Measurements from ENCODE around the gene BLOC1S3. TPM values are rescaled to one million over a fixed set of nuclear protein-coding genes. Genes with fewer than 3 reads are reported as not detected.

Gene BLOC1S3
- total RNA-seq, 1 experiment from 2014 or later = 11.5 TPM

- no peak overlapping the region for H3K4me3 ChIP-seq
- H2AFZ ChIP-seq = no peak overlapping the region
- H3K9me3 ChIP-seq (ENCODE audit: insufficient read depth, low read depth) = no peaks in the 10 kb centered on the region
- H3K36me3 ChIP-seq (ENCODE audit: low read depth) = no peaks in the 10 kb centered on the region
- no peaks in the 10 kb centered on the region for H3K9me2 ChIP-seq (ENCODE audit: insufficient read depth)
- H3K79me2 ChIP-seq (ENCODE audit: low read depth) = no peaks in the 10 kb centered on the region
- H3K4me1 ChIP-seq (replicated peaks; ENCODE audit: insufficient read depth) = peaks cover 40% of the 10 kb centered on the region
- H3K27me3 ChIP-seq (ENCODE audit: insufficient read depth, low read depth) = no peaks in the 10 kb centered on the region
- DNase-seq = no peak
- no TSS peak for BruUV-seq (replicated peaks)
- ChIA-PET POLR2A (ENCODE audit: unreplicated experiment) (no interaction called here), CTCF (no interaction called here)
- intact Hi-C loops (cut with micrococcal nuclease; ENCODE audit: unreplicated experiment) = no loop called here
- H3K4me2 ChIP-seq = no peak overlapping the region
- no peak for TF ChIP-seq EZH2 (IDR thresholded peaks at IDR 0.05; ENCODE audit: low read depth)
- TF ChIP-seq CTCF (conservative IDR thresholded peaks at IDR 0.05) = no peak
- H3F3A ChIP-seq (ENCODE audit: insufficient read depth, low read depth) = peaks cover 26% of the 10 kb centered on the region
- H3K27ac ChIP-seq = no peak overlapping the region
- H4K20me1 ChIP-seq (ENCODE audit: insufficient read depth) = 0 out of 2 replicates have a peak, but pooled peaks cover 5% of the 10 kb centered on the region
Measured at GRCh38 chr19:45158503-45159209, 19.9 kb upstream of the BLOC1S3 start.

- Histone ChIP-seq H3K36me3 (ENCODE audit: low read depth) (no peaks in the 10 kb centered on the region), H3K27me3 (ENCODE audit: insufficient read depth, low read depth) (no peaks in the 10 kb centered on the region), H3K27ac (no peak overlapping the region), H3K9me2 (ENCODE audit: insufficient read depth) (no peaks in the 10 kb centered on the region), H3K79me2 (ENCODE audit: low read depth) (no peaks in the 10 kb centered on the region), H3K4me1 (replicated peaks; ENCODE audit: insufficient read depth) (peaks cover 36% of the 10 kb centered on the region), H3K4me2 (no peak overlapping the region), H4K20me1 (ENCODE audit: insufficient read depth) (no peaks in the 10 kb centered on the region), H3F3A (ENCODE audit: insufficient read depth, low read depth) (peaks cover 21% of the 10 kb centered on the region), H2AFZ (no peak overlapping the region), H3K4me3 (no peak overlapping the region), H3K9me3 (ENCODE audit: insufficient read depth, low read depth) (no peaks in the 10 kb centered on the region)
- CTCF ChIA-PET = no interaction called here
- BruUV-seq (replicated peaks) = no TSS peak
- POLR2A ChIA-PET (ENCODE audit: unreplicated experiment) = no interaction called here
- no peak for DNase-seq
- intact Hi-C loops (cut with micrococcal nuclease; ENCODE audit: unreplicated experiment) = no loop called here
- no peak for TF ChIP-seq EZH2 (IDR thresholded peaks at IDR 0.05; ENCODE audit: low read depth)
Measured at GRCh38 chr19:45159210-45159970, 19.2 kb upstream of the BLOC1S3 start.

GRCh38 chr19:45159971-45160324, 18.6 kb upstream of the BLOC1S3 start:
- Histone ChIP-seq H3K36me3 (ENCODE audit: low read depth) (no peaks in the 10 kb centered on the region), H3K79me2 (ENCODE audit: low read depth) (no peaks in the 10 kb centered on the region), H3K27me3 (ENCODE audit: insufficient read depth, low read depth) (no peaks in the 10 kb centered on the region), H3K9me3 (ENCODE audit: insufficient read depth, low read depth) (no peaks in the 10 kb centered on the region), H3K4me1 (replicated peaks; ENCODE audit: insufficient read depth) (peaks cover 34% of the 10 kb centered on the region), H3K9me2 (ENCODE audit: insufficient read depth) (no peaks in the 10 kb centered on the region), H3K27ac (no peak overlapping the region), H3F3A (ENCODE audit: insufficient read depth, low read depth) (peaks cover 18% of the 10 kb centered on the region), H2AFZ (no peak overlapping the region), H4K20me1 (ENCODE audit: insufficient read depth) (0 out of 2 replicates have a peak, but pooled peaks cover 2% of the 10 kb centered on the region), H3K4me2 (no peak overlapping the region), H3K4me3 (no peak overlapping the region)
- intact Hi-C loops (cut with micrococcal nuclease; ENCODE audit: unreplicated experiment) = no loop called here
- no TSS peak for BruUV-seq (replicated peaks)
- ChIA-PET CTCF (no interaction called here), POLR2A (ENCODE audit: unreplicated experiment) (no interaction called here)
- DNase-seq = no peak
- TF ChIP-seq EZH2 (IDR thresholded peaks at IDR 0.05; ENCODE audit: low read depth) = no peak
- no peak for TF ChIP-seq CTCF (conservative IDR thresholded peaks at IDR 0.05)
